SK-N-SH (cell line): Measurements from ENCODE around the gene GPD2. TPM values are rescaled to one million over a fixed set of nuclear protein-coding genes. Genes with fewer than 3 reads are reported as not detected.

ENCODE experiments used
- CTCF ChIA-PET: fragments of 300-600, 350-600 bp; formaldehyde crosslinking; extraction: SDS; loops from one replicate; lab custom pipeline; 2021; lab: Yijun Ruan, JAX
- POLR2A ChIA-PET: fragments of 350-600 bp; sonication (Branson Sonifier 250); formaldehyde crosslinking; extraction: SDS; loops from one replicate; lab custom pipeline; 2020; ENCODE audit warnings: antibody characterized with exemption, inconsistent platforms; lab: Yijun Ruan, JAX
- DNase-seq: peaks from one replicate; pipeline ENCODE4 v3.0.0; 2012
- H2AFZ ChIP-seq: fragments of 200-600 bp; sonication (generic); 2 replicates; pipeline ENCODE4 v1.8.1; 2016; ENCODE audit warnings: antibody characterized with exemption, mild to moderate bottlenecking, low read depth
- H3F3A ChIP-seq: fragments of 200-600 bp; sonication (generic); replicated peaks from 2 replicates; pipeline ENCODE3; 2016; ENCODE audit warnings: antibody characterized with exemption, mild to moderate bottlenecking; ENCODE audit not compliant: insufficient read depth
- H3K27ac ChIP-seq, 2 experiments: fragments of 200-500 bp in 1 of 2; fragments of 200-600 bp in 1 of 2; sonication (Bioruptor generic) in 1 of 2; sonication (generic), shearing (Covaris generic) in 1 of 2; 2 replicates each; pipeline versions ENCODE4 v1.5.1 to v1.6.1; 2014 to 2016; ENCODE audit warnings: low read depth in 2 of 2, inconsistent platforms in 1 of 2, low read length in 1 of 2, mild to moderate bottlenecking in 1 of 2, mixed read lengths in 1 of 2
- H3K27me3 ChIP-seq: fragments of 200-600 bp; sonication (generic), shearing (Covaris generic); 2 replicates; pipeline ENCODE4 v1.6.1; 2016; ENCODE audit warnings: mixed run types; ENCODE audit not compliant: insufficient read depth
- H3K36me3 ChIP-seq, 2 experiments: fragments of 200-500 bp in 1 of 2; fragments of 200-600 bp in 1 of 2; sonication (Bioruptor generic) in 1 of 2; sonication (generic) in 1 of 2; replicated peaks in 1 of 2; 2 replicates each; pipeline versions ENCODE3 to v1.5.1; 2014 to 2016; ENCODE audit warnings: low read length in 1 of 2, mild to moderate bottlenecking in 1 of 2; ENCODE audit not compliant: insufficient read depth in 2 of 2, control insufficient read depth in 1 of 2
- H3K4me1 ChIP-seq, 2 experiments: fragments of 200-500 bp in 1 of 2; fragments of 200-600 bp in 1 of 2; sonication (Bioruptor generic) in 1 of 2; sonication (generic), shearing (Covaris generic) in 1 of 2; 2 replicates each; pipeline versions ENCODE4 v1.5.1 to v1.6.1; 2014 to 2016; ENCODE audit warnings: low read depth in 1 of 2, low read length in 1 of 2, mixed run types in 1 of 2; ENCODE audit not compliant: insufficient read depth in 2 of 2, control insufficient read depth in 1 of 2
- H3K4me2 ChIP-seq: fragments of 200-600 bp; sonication (generic), shearing (Covaris generic); 2 replicates; pipeline ENCODE4 v1.6.1; 2017; ENCODE audit warnings: mixed run types
- H3K4me3 ChIP-seq, 2 experiments: fragments of 200-500 bp in 1 of 2; fragments of 200-600 bp in 1 of 2; sonication (Bioruptor generic) in 1 of 2; sonication (generic), shearing (Covaris generic) in 1 of 2; 2 replicates each; pipeline versions ENCODE4 v1.5.1 to v1.8.1; 2014 to 2016; ENCODE audit warnings: low read depth in 2 of 2, inconsistent platforms in 1 of 2, low read length in 1 of 2, mild to moderate bottlenecking in 1 of 2, mixed read lengths in 1 of 2, moderate library complexity in 1 of 2
- H3K79me2 ChIP-seq: fragments of 200-600 bp; sonication (generic); 2 replicates; pipeline ENCODE4 v1.8.1; 2017; ENCODE audit warnings: mild to moderate bottlenecking; ENCODE audit not compliant: insufficient read depth
- H3K9ac ChIP-seq: fragments of 200-600 bp; sonication (generic); 2 replicates; pipeline ENCODE4 v1.6.1; 2017; ENCODE audit warnings: mixed run types
- H3K9me2 ChIP-seq: fragments of 200-600 bp; sonication (generic); 2 replicates; pipeline ENCODE4 v1.6.1; 2017; ENCODE audit warnings: mixed run types
- H3K9me3 ChIP-seq: fragments of 200-600 bp; sonication (generic); 2 replicates; pipeline ENCODE4 v1.6.1; 2017; ENCODE audit warnings: mixed run types, mild to moderate bottlenecking, moderate library complexity
- H4K20me1 ChIP-seq: fragments of 200-600 bp; sonication (generic); 2 replicates; pipeline ENCODE4 v1.6.1; 2017; ENCODE audit warnings: mild to moderate bottlenecking, mixed run types; ENCODE audit not compliant: insufficient read depth
- CHD2 ChIP-seq: fragments of 150-350 bp; IDR thresholded peaks from 2 replicates; pipeline ENCODE4 v1.6.1; 2018; ENCODE audit warnings: low read length; ENCODE audit not compliant: partially characterized antibody
- CTCF ChIP-seq: fragments of 200-600 bp; sonication (generic); IDR thresholded peaks from 2 replicates; pipeline ENCODE4 v1.6.1; 2017; ENCODE audit warnings: antibody characterized with exemption, mild to moderate bottlenecking, moderate library complexity
- GABPA ChIP-seq: IDR thresholded peaks from 2 replicates; pipeline ENCODE4 v1.4.0; 2012; ENCODE audit warnings: low read depth, mild to moderate bottlenecking
- GATA2 ChIP-seq: sonication (generic); formaldehyde crosslinking; IDR thresholded peaks from 2 replicates; pipeline ENCODE4 v1.5.0; 2020; ENCODE audit warnings: mild to moderate bottlenecking, missing genetic modification reagents
- JUND ChIP-seq: IDR thresholded peaks from 2 replicates; pipeline ENCODE4 v1.4.0; 2012
- PBX3 ChIP-seq: IDR thresholded peaks from 2 replicates; pipeline ENCODE4; 2012
- RAD21 ChIP-seq: IDR thresholded peaks from 2 replicates; pipeline ENCODE4 v1.6.1; 2012; ENCODE audit warnings: mild to moderate bottlenecking, low read length
- RCOR1 ChIP-seq: fragments of 150-350 bp; IDR thresholded peaks from 2 replicates; pipeline ENCODE4 v1.6.1; 2017; ENCODE audit warnings: antibody characterized with exemption, low read length
- SMC3 ChIP-seq: IDR thresholded peaks from 2 replicates; pipeline ENCODE4 v1.6.1; 2012; ENCODE audit warnings: low read depth, low read length, improper control_type of control experiment
- WGBS: methylation state at CpG from one replicate; pipeline ENCODE4 v1.1.6; 2017; ENCODE audit warnings: low lambda C conversion rate; 5-methylcytosine and 5-hydroxymethylcytosine counted together
- polyA plus RNA-seq, 3 experiments: library from polyadenylated mRNA; depleted of rRNA; stranded (reverse); fragments of >200 nt; gene quantifications; 2 replicates each; pipeline ENCODE4 v1.2.3, GENCODE V29; 2012

Gene GPD2
- polyA plus RNA-seq, 1 of the 3 experiments (the other 2 are of a cell fraction) = 4.8 TPM

- no peaks in the 10 kb centered on the region for H3K27me3 ChIP-seq
- H4K20me1 ChIP-seq = no peaks in the 10 kb centered on the region
- WGBS = 89% methylated on average over 2 of the region's 2 CpGs
- TF ChIP-seq RCOR1 (no peak), SMC3 (no peak)
- no peak overlapping the region for H2AFZ ChIP-seq
- H3K36me3 ChIP-seq = peaks cover 0 to 3% of the 10 kb centered on the region in 2 experiments
- no peak overlapping the region for H3K4me2 ChIP-seq
- H3K79me2 ChIP-seq = no peaks in the 10 kb centered on the region
- no peaks in the 10 kb centered on the region for H3F3A ChIP-seq
- no peak overlapping the region for H3K27ac ChIP-seq
- no peak overlapping the region for H3K9ac ChIP-seq
- DNase-seq = no peak
- CTCF ChIA-PET = interaction anchor here (0.9 to 8.7 kb wide), 4 partner anchors 23 to 608 kb away, joined by 3 to 87 read pairs (median 3); no protein-coding TSS in a partner anchor
- no peaks in the 10 kb centered on the region for H3K9me2 ChIP-seq
- no peaks in the 10 kb centered on the region for H3K9me3 ChIP-seq
- no peak overlapping the region for H3K4me3 ChIP-seq
- no peaks in the 10 kb centered on the region for H3K4me1 ChIP-seq
- POLR2A ChIA-PET = no interaction called here
Measured at GRCh38 chr2:156586621-156587020, 150.4 kb downstream of the GPD2 start.

GRCh38 chr2:156589381-156590079 is 153.4 kb downstream of the GPD2 start:
- Histone ChIP-seq H3K27ac (no peak overlapping the region), H3K4me2 (no peak overlapping the region), H3K9me3 (no peaks in the 10 kb centered on the region), H3K36me3 (no peaks in the 10 kb centered on the region), H2AFZ (no peak overlapping the region), H3K4me1 (no peaks in the 10 kb centered on the region), H3K27me3 (no peaks in the 10 kb centered on the region), H3K9me2 (no peaks in the 10 kb centered on the region), H3K9ac (no peak overlapping the region), H3F3A (no peaks in the 10 kb centered on the region), H3K4me3 (no peak overlapping the region), H3K79me2 (no peaks in the 10 kb centered on the region), H4K20me1 (no peaks in the 10 kb centered on the region)
- DNase-seq = peak; percentile 15
- 32% methylated on average over 10 of the region's 10 CpGs for WGBS
- POLR2A ChIA-PET = no interaction called here
- CTCF ChIA-PET = interaction anchor here (0.6 to 8.7 kb wide), 47 partner anchors 9 to 1282 kb away, joined by 3 to 87 read pairs (median 4); no protein-coding TSS in a partner anchor
- TF ChIP-seq CHD2 (no peak), PBX3 (peak; percentile 45), GABPA (no peak), SMC3 (peak; percentile 71), GATA2 (CRISPR knock-in tag) (no peak), CTCF (peak; percentile 72), JUND (no peak), RAD21 (peak; percentile 86)
